ENCODE measurements around the gene ITGB3BP. TPM values are rescaled to one million over a fixed set of nuclear protein-coding genes. Genes with fewer than 3 reads are reported as not detected.

Gene ITGB3BP
- total RNA-seq, 1 experiment from 2014 or later: 44.8 TPM

DNA sequence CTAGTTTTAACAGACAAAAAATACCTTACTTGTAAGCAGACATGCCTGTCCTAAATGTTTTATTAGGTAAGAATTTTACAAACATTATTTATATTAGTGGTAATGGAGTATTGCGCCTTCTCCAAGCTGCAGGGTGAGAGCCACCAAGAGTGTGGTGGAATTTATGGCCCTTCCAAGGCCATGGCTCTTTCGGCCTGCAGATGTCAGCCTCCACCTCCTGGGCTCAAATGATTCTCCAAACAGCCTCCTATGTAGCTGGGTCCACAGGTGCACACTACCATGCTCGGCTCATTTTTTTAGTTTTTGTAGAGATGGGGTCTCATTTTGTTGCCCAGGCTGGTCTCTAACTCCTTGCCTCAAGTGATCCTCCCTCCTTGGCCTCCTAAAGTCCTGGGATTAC is 56.3 kb downstream of the ITGB3BP start:
- peaks cover 4% of the 10 kb centered on the region; the same call in 1 of the 2 replicates for H3K9me3 ChIP-seq (ENCODE audit: low read length)
- peak; percentile 60 for ATAC-seq
- intact Hi-C loops (cut with micrococcal nuclease): loop anchor here (1.0 kb wide), 1 partner anchor 72 kb away; no protein-coding TSS in a partner anchor
- H3K4me2 ChIP-seq (ENCODE audit: low read length): no peak overlapping the region
- no peak for TF ChIP-seq EZH2phosphoT487 (IDR thresholded peaks at IDR 0.05; ENCODE audit: borderline replicate concordance, low read length)
- TF ChIP-seq, protein P1, sequence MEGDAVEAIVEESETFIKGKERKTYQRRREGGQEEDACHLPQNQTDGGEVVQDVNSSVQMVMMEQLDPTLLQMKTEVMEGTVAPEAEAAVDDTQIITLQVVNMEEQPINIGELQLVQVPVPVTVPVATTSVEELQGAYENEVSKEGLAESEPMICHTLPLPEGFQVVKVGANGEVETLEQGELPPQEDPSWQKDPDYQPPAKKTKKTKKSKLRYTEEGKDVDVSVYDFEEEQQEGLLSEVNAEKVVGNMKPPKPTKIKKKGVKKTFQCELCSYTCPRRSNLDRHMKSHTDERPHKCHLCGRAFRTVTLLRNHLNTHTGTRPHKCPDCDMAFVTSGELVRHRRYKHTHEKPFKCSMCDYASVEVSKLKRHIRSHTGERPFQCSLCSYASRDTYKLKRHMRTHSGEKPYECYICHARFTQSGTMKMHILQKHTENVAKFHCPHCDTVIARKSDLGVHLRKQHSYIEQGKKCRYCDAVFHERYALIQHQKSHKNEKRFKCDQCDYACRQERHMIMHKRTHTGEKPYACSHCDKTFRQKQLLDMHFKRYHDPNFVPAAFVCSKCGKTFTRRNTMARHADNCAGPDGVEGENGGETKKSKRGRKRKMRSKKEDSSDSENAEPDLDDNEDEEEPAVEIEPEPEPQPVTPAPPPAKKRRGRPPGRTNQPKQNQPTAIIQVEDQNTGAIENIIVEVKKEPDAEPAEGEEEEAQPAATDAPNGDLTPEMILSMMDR (conservative IDR thresholded peaks at IDR 0.05; ENCODE audit: low read depth, low read length): peak; percentile 39; the same call in 1 of the 2 replicates
- H2AFZ ChIP-seq (ENCODE audit: low read length): no peak overlapping the region
- ChIA-PET CTCF (interaction anchor here (1.3 kb wide), 1 partner anchor 71 kb away, joined by 11 read pairs; no protein-coding TSS in a partner anchor), POLR2A (ENCODE audit: unreplicated experiment) (no interaction called here)
- no peak overlapping the region for H3K4me3 ChIP-seq (ENCODE audit: low read length)
- H4K20me1 ChIP-seq (ENCODE audit: low read length): no peaks in the 10 kb centered on the region
- H3K9ac ChIP-seq (ENCODE audit: low read length): no peak overlapping the region
- H3K4me1 ChIP-seq (ENCODE audit: insufficient read depth, low read length): peaks cover 6% of the 10 kb centered on the region; the same call in 1 of the 2 replicates
- no peaks in the 10 kb centered on the region for H3K27me3 ChIP-seq (ENCODE audit: low read length)
- H3K9me2 ChIP-seq (replicated peaks; ENCODE audit: low read length): no peaks in the 10 kb centered on the region
- no peak for DNase-seq
- no TSS peak for BruUV-seq (replicated peaks)
- no peak overlapping the region for H3K27ac ChIP-seq (ENCODE audit: low read length)
- peaks cover 17% of the 10 kb centered on the region for H3K36me3 ChIP-seq (ENCODE audit: low read depth, low read length)
- H3K79me2 ChIP-seq (ENCODE audit: low read length): no peaks in the 10 kb centered on the region
- no peaks in the 10 kb centered on the region for H3F3A ChIP-seq (ENCODE audit: low read length, unreplicated experiment)

DNA sequence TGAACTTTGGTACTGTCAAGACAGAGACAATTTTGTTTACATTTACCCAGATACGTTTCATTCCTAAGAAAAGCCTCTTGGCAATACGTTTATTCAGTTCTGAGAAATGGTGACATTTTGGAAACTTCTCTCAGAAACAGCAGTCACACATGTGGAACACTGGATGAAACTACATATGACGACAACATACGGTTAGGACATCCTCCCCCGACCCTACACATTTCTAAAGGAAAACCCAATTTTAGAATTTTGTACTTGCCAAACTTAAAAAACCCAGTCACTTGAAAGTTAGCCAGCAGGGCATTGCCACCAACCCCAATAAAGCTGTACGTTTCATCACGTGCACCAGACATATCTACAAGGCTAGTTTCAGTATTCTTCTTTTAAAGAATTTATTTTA is 56.8 kb downstream of the ITGB3BP start:
- Histone ChIP-seq H3K4me2 (ENCODE audit: low read length) (no peak overlapping the region), H3K79me2 (ENCODE audit: low read length) (no peaks in the 10 kb centered on the region), H3K4me1 (ENCODE audit: insufficient read depth, low read length) (peaks cover 6% of the 10 kb centered on the region; the same call in 1 of the 2 replicates), H3K9me3 (ENCODE audit: low read length) (peaks cover 7% of the 10 kb centered on the region; the same call in 1 of the 2 replicates), H3F3A (ENCODE audit: low read length, unreplicated experiment) (no peaks in the 10 kb centered on the region), H3K9ac (ENCODE audit: low read length) (no peak overlapping the region), H3K9me2 (replicated peaks; ENCODE audit: low read length) (no peaks in the 10 kb centered on the region), H3K4me3 (ENCODE audit: low read length) (no peak overlapping the region), H3K27me3 (ENCODE audit: low read length) (no peaks in the 10 kb centered on the region), H4K20me1 (ENCODE audit: low read length) (no peaks in the 10 kb centered on the region), H3K27ac (ENCODE audit: low read length) (no peak overlapping the region), H2AFZ (ENCODE audit: low read length) (no peak overlapping the region), H3K36me3 (ENCODE audit: low read depth, low read length) (peaks cover 23% of the 10 kb centered on the region)
- ChIA-PET POLR2A (ENCODE audit: unreplicated experiment) (no interaction called here), CTCF (interaction anchor here (1.3 kb wide), 1 partner anchor 71 kb away, joined by 11 read pairs; no protein-coding TSS in a partner anchor)
- no TSS peak for BruUV-seq (replicated peaks)
- TF ChIP-seq EZH2 (IDR thresholded peaks at IDR 0.05; ENCODE audit: low read length, unreplicated experiment) (no peak), EZH2phosphoT487 (IDR thresholded peaks at IDR 0.05; ENCODE audit: borderline replicate concordance, low read length) (no peak)
- TF ChIP-seq, protein P1 (conservative IDR thresholded peaks at IDR 0.05; ENCODE audit: low read depth, low read length): no peak
- intact Hi-C loops (cut with micrococcal nuclease): loop anchor here (1.0 kb wide), 1 partner anchor 72 kb away; no protein-coding TSS in a partner anchor
- ATAC-seq (no peak), DNase-seq (no peak)

DNA sequence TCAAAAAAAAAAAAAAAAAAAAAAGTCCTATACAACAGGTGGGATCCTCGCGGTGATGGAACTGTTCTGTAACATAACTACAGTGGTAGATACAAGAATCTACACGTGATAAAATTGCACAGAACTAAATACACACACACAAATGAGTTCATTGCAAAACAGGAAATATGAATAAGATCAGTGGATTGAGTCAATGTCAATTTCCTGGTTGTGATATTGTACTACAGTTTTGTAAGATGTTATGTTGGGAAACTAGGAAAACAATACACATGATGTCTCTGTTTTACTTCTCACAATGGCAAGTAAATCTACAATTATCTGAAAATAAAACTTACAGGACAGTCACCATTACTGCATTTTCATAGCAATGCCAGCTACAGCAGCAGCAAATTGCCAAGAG is 59.8 kb downstream of the ITGB3BP start:
- intact Hi-C loops (cut with micrococcal nuclease): loop anchor here (1.0 kb wide), 1 partner anchor 24 kb away; no protein-coding TSS in a partner anchor
- H3K4me2 ChIP-seq (ENCODE audit: low read length): no peak overlapping the region
- DNase-seq: peak; percentile 45
- TF ChIP-seq, protein P1 (conservative IDR thresholded peaks at IDR 0.05; ENCODE audit: low read depth, low read length): no peak
- no peak for TF ChIP-seq EZH2 (IDR thresholded peaks at IDR 0.05; ENCODE audit: low read length, unreplicated experiment)
- no peak for TF ChIP-seq EZH2phosphoT487 (IDR thresholded peaks at IDR 0.05; ENCODE audit: borderline replicate concordance, low read length)
- H3K4me1 ChIP-seq (ENCODE audit: insufficient read depth, low read length): peaks cover 6% of the 10 kb centered on the region; the same call in 1 of the 2 replicates
- no peaks in the 10 kb centered on the region for H3K9me2 ChIP-seq (replicated peaks; ENCODE audit: low read length)
- H3K27ac ChIP-seq (ENCODE audit: low read length): peak overlapping the region; percentile 22
- H4K20me1 ChIP-seq (ENCODE audit: low read length): no peaks in the 10 kb centered on the region
- H3K9ac ChIP-seq (ENCODE audit: low read length): no peak overlapping the region
- H3K4me3 ChIP-seq (ENCODE audit: low read length): no peak overlapping the region
- CTCF ChIA-PET: no interaction called here
- peaks cover 7% of the 10 kb centered on the region; the same call in 1 of the 2 replicates for H3K9me3 ChIP-seq (ENCODE audit: low read length)
- no peak overlapping the region for H2AFZ ChIP-seq (ENCODE audit: low read length)
- BruUV-seq (replicated peaks): no TSS peak
- no peaks in the 10 kb centered on the region for H3K27me3 ChIP-seq (ENCODE audit: low read length)
- H3K79me2 ChIP-seq (ENCODE audit: low read length): no peaks in the 10 kb centered on the region
- no peaks in the 10 kb centered on the region for H3F3A ChIP-seq (ENCODE audit: low read length, unreplicated experiment)
- H3K36me3 ChIP-seq (ENCODE audit: low read depth, low read length): peaks cover 14% of the 10 kb centered on the region
- POLR2A ChIA-PET (ENCODE audit: unreplicated experiment): no interaction called here
- ATAC-seq: peak; percentile 59
